B cell (primary cell): ENCODE results near the gene TP53TG3E.
"Not testable (repeated sequence)": the region's sequence is repeated elsewhere in the genome, so short reads cannot be mapped to it uniquely, and the experiment has no call there.

Source experiments
- CTCF ChIP-seq: fragments of 200-600 bp; IDR thresholded peaks from one replicate; pipeline ENCODE4 v1.8.0; 2022; ENCODE audit warnings: antibody characterized with exemption, mild to moderate bottlenecking
- EZH2 ChIP-seq: IDR thresholded peaks from 2 replicates; pipeline ENCODE4 v1.6.1; 2012; ENCODE audit warnings: borderline replicate concordance, low read depth, mild to moderate bottlenecking, moderate library complexity, low read length; ENCODE audit not compliant: insufficient read depth, poor library complexity, severe bottlenecking

GRCh38 chr16:33336226-33337012 lies 32.3 kb downstream of the TP53TG3E start:
- not testable (repeated sequence) for TF ChIP-seq CTCF, EZH2
